Urinary bladder (tissue), 4 donors: ENCODE results near the gene ENKUR. TPM values are rescaled to one million over a fixed set of nuclear protein-coding genes. Genes with fewer than 3 reads are reported as not detected.
"Not testable (repeated sequence)": the region's sequence is repeated elsewhere in the genome, so short reads cannot be mapped to it uniquely, and the experiment has no call there.

Source experiments
- DNase-seq: peaks from one replicate; pipeline ENCODE4 v3.0.0-alpha.2; 2015; ENCODE audit errors: extremely low spot score
- H3K27ac ChIP-seq: one replicate; pipeline ENCODE4 v1.5.1; 2013; ENCODE audit warnings: low read depth, mild to moderate bottlenecking, moderate library complexity
- H3K36me3 ChIP-seq: one replicate; pipeline ENCODE4 v1.6.1; 2013; ENCODE audit warnings: mild to moderate bottlenecking, moderate library complexity; ENCODE audit not compliant: insufficient read depth
- H3K4me1 ChIP-seq: one replicate; pipeline ENCODE4 v1.6.1; 2013; ENCODE audit warnings: mild to moderate bottlenecking, moderate library complexity; ENCODE audit not compliant: insufficient read depth
- H3K4me3 ChIP-seq: one replicate; pipeline ENCODE4 v1.5.1; 2013; ENCODE audit warnings: low read depth, low read length
- WGBS: extraction: QIAGEN DNeasy Blood & Tissue Kit; methylation state at CpG from one replicate; pipeline ENCODE4 v1.1.7; 2013; 5-methylcytosine and 5-hydroxymethylcytosine counted together
- polyA plus RNA-seq: library from polyadenylated mRNA; stranded (reverse); fragments of 200-250 nt; gene quantifications from one replicate; pipeline ENCODE4 v1.2.3, GENCODE V29; 2013
- total RNA-seq: library from RNA; depleted of rRNA; stranded (reverse); fragments of >200 nt; gene quantifications from one replicate; pipeline ENCODE4 v1.2.3, GENCODE V29; 2014
- donor health status: healthy with polysubstance abuse.
- donor health status: healthy.

ENKUR gene
- total and polyA plus RNA-seq, 2 donors: 0.03 to 0.95 TPM

DNA sequence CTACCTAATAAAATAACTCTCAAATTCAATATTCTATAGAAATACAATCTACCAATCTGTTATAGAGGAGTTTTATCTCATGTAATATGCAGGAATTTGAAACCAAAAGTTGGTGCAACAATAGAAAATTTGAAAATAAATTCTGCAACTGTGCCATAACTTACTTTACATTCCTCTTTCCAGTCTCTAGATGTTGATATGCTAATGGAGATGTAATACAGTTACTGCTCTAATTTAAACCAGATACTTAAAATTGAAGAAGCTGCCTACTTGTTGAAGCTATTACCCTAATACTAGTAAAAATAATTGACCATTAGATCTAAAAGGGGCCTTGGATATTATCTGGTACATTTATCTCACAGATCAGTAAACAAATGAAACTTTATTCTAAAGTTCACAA lies 1.4 kb downstream of the ENKUR start:
- Histone ChIP-seq H3K4me3 (no peak overlapping the region), H3K27ac (no peak overlapping the region), H3K36me3 (no peaks in the 10 kb centered on the region), H3K4me1 (no peaks in the 10 kb centered on the region)
- no peak for DNase-seq

DNA sequence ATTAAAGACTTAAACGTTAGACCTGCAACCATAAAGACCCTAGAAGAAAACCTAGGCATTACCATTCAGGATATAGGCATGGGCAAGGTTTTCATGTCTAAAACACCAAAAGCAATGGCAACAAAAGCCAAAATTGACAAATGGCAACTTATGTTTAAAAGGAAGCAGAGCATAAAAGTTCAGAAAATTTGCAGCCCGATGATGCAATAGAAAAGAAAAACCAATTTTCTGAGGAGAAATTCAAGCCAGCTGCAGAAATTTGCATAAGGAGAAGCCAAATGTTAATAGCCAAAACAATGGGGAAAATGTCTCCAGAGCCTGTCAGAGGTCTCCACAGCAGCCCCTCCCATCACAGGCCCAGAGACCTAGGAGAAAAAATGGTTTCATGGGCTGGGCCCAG lies 4.4 kb downstream of the ENKUR start:
- WGBS: 89% methylated on average over 2 of the region's 2 CpGs
- not testable (repeated sequence) for H3K36me3 ChIP-seq, DNase-seq, H3K4me3 ChIP-seq, H3K4me1 ChIP-seq, H3K27ac ChIP-seq

DNA sequence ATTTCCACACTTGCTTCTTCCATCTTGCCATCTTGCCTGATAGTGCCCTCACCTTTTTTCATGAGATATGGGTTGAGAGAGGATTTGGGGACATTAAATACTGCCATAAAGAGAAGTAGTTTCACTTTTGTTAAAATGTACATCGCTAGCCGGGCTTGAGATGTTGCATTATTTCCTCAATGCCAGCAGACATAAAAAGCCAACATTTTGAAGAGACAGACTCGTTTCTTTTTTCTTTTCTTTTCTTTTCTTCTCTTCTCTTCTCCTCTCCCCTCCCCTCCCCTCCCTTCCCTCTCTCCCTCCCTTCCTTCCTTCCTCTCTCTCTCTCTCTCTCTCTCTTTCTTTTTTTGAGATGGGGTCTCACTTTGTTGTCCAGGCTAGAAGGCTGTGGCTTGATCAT lies 17.9 kb downstream of the ENKUR start:
- H3K27ac ChIP-seq: no peak overlapping the region
- 91% methylated on average over 3 of the region's 3 CpGs for WGBS
- no peak for DNase-seq
- no peaks in the 10 kb centered on the region for H3K4me1 ChIP-seq
- no peak overlapping the region for H3K4me3 ChIP-seq
- H3K36me3 ChIP-seq: no peaks in the 10 kb centered on the region

DNA sequence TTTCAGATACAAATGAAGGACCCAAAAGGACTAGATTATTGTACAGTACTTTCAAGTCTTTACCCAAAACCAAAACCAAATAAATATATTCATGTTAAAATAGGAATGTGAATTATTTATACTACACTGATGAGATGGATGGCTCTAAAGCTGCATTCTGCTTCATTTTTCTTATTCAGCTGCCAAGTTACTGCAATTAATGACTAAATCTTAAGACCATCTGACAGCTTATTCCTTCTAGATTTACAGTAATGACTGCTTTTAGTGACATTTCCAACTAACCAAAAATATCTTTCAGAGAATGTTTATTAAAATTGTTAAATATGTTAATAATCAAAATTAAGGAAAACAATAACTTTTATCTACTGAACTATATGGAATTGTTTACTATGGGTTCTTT lies 20.9 kb downstream of the ENKUR start:
- Histone ChIP-seq H3K4me3 (no peak overlapping the region), H3K36me3 (no peaks in the 10 kb centered on the region), H3K27ac (no peak overlapping the region), H3K4me1 (no peaks in the 10 kb centered on the region)
- DNase-seq: no peak

DNA sequence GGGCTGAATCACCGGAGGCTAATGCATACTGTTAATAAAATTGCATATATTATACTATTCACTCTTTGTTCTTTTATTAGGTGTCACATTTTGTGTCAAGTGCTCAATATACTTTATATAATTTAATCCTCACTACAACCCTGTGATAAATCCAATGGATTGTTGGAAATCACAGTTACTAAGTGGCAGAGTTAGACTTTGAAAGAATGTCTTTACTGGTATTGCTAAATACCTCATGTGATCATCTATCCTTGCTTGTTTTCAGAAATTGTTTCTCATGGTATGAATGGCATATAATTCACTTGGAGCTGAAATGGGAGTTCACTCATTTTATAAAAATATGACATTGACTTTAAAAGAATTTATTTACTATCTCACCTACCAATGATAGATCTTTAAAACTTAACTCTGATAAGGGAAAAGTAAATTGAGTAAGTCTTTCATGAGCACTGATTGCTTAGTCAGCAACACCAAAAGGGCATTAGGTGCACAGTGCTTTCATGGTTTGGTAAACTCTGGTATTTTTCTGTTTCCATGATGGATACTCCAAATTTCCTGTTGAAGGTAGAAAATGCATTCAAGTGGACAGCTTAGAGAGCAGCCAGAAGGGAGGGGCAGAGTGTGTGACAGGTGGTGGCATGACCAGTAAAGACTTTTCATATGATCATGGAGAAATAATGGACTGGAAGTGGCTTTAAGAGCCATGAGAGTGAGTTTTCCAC lies 22.6 kb downstream of the ENKUR start:
- H3K36me3 ChIP-seq: no peaks in the 10 kb centered on the region
- no peak for DNase-seq

DNA sequence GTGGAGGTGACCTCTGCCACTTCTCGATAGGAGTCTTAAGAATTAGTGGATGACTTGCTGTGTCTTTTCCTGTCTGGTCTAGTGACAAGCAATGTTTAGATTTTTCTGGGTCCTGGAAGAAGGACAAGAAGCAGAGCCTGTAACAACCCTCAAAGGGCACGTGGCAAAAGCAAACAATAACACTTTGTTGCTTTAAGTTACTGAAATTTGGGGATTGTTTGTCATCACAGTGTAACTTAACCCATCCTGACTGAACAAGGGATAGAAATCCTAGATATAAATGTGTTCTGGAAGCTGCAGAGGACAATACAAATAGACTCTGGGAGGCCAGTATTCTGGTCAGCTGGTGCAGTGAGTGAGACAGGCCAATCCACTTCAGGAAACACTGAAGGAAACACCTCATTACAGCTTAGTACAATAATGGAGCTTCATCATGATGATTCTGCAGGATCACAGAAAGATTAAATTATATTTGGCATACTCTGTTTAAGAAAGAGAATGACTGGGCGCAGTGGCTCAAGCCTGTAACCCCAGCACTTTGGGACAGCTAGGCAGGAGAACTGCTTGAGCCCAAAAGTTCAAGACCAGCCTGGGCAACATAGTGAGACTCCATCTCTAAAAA lies 23.3 kb downstream of the ENKUR start:
- 87% methylated on average over 3 of the region's 3 CpGs for WGBS

More for the DNA sequence above, 22.6 kb downstream of the ENKUR start:
- Histone ChIP-seq H3K4me3 (no peak overlapping the region), H3K27ac (no peak overlapping the region), H3K4me1 (no peaks in the 10 kb centered on the region)
- 97% methylated on average over 1 of the region's 1 CpG for WGBS

DNA sequence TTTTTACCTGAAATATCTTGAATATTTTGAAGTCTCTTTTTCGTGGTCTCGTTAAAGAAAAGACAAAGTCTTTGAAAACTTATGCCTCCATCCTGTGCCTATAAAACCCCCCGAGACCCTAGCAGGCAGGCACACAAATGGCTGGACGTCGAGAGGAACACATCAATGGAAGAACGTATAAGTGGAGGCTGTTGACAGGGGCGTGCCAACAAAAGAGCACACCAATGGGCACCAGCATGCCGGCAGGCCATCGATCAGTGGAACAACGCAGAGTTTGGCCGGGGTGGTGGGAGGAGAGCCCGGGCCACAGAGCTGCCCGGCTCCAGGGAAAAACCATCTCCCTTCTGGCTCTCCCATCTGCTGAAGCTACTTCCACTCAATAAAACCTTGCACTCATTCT lies 24.7 kb downstream of the ENKUR start:
- Histone ChIP-seq H3K4me3 (no peak overlapping the region), H3K4me1 (no peaks in the 10 kb centered on the region), H3K27ac (no peak overlapping the region), H3K36me3 (no peaks in the 10 kb centered on the region)
- WGBS: 92% methylated on average over 13 of the region's 13 CpGs
- no peak for DNase-seq

More for the DNA sequence above, 23.3 kb downstream of the ENKUR start:
- H3K4me3 ChIP-seq: no peak overlapping the region
- no peak for DNase-seq
- H3K27ac ChIP-seq: no peak overlapping the region
- H3K36me3 ChIP-seq: no peaks in the 10 kb centered on the region
- H3K4me1 ChIP-seq: no peaks in the 10 kb centered on the region

DNA sequence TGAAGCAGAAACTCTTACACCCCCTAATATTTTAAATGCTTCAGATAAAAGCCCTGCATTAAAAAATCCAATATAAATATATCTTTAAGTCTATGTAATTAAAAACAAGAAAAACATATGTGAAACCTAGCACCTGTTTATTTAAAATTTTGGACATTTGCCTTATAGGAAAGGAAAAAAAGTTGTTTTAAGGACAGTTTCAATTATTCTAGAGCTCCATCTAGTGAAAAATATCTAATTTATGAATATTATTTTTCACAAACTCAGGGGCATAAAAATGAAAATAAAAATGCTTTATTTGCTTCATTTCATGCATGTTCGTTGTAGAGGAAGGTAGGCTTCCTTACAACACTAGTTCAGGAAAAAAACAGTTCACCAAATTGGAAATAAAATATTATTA lies 26.1 kb downstream of the ENKUR start:
- WGBS: 22% methylated on average over 1 of the region's 1 CpG
- Histone ChIP-seq H3K27ac (no peak overlapping the region), H3K4me3 (no peak overlapping the region), H3K36me3 (no peaks in the 10 kb centered on the region), H3K4me1 (no peaks in the 10 kb centered on the region)
- no peak for DNase-seq

DNA sequence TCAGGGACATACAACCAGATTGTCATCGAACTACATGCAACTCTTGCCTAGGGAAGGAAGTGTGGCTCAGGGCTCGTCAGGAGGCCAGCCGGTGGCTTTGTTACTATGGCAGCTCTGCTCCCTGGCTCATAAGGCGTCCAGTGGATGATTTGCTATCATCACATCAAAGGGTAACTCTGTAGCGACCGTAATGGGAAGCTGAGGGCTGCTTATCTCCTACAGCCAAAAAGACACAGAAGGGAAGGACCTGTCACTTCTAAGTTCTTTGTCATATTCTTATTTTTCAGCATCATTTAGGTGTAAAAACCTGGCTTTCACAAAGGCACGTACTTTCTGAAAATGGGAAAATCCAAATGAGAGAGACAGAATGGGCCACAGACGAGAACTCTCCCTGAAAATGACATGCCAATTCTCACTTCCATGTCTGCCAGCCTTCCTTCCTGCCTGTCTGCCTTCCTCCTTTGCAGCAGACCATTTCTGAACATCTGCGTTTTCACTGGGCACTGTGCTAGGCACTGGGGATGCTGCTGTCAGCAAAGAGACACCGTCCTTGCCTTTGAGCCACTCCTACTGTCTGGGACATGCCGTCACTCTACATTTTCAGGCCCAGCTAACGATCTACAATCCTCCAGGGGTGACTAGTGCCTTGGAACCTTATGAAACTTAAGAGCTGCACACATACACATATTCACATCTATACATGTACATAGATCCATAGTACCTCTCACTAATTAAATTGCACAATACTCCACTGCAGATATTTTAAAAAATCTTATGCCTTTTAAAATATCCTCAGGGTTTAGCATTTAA lies 26.9 kb downstream of the ENKUR start:
- H3K27ac ChIP-seq: no peak overlapping the region
- DNase-seq: no peak
- no peaks in the 10 kb centered on the region for H3K4me1 ChIP-seq
- WGBS: 77% methylated on average over 12 of the region's 12 CpGs
- H3K4me3 ChIP-seq: no peak overlapping the region
- no peaks in the 10 kb centered on the region for H3K36me3 ChIP-seq

DNA sequence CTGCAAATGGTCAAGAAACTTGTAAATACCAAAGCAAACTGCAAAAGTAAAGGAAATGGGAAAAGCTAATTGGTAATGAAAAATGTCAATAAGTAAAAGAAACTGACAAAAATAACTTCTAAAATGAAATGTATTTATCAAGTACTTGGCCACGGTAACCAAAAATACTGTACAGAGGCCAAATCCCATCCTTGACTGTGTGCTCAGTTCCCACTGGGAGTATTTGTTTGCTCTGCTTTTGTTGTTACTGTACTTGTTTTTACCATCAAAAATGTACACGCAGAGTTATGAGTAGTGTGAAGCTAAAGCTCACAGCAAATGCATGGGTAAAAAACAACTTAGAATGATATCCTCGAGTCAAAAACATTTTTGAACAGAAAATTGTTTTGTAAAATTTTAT lies 31.1 kb downstream of the ENKUR start:
- DNase-seq: no peak
- no peaks in the 10 kb centered on the region for H3K36me3 ChIP-seq
- H3K27ac ChIP-seq: no peak overlapping the region
- 53% methylated on average over 3 of the region's 3 CpGs for WGBS
- no peaks in the 10 kb centered on the region for H3K4me1 ChIP-seq
- H3K4me3 ChIP-seq: no peak overlapping the region

DNA sequence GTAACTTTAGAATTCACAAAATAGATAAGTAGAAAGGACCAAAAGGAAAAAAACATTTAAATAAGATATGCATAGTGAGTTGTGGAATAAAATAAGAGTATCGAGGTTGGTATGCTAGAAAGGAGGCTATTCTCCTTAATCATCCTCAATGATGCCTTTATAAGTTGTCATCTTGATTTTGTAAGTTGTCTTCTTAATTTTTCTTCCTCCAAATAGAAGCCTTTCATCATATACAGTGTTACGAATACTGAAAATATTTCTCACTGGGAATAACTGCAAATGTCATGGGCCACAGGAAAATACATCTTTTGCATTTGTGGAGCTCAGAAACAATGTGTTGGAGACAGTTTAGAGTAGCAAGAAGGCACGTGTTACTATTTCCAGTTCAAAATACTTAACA lies 32.0 kb downstream of the ENKUR start:
- H3K4me3 ChIP-seq: no peak overlapping the region
- H3K27ac ChIP-seq: no peak overlapping the region
- H3K4me1 ChIP-seq: no peaks in the 10 kb centered on the region
- no peaks in the 10 kb centered on the region for H3K36me3 ChIP-seq
- no peak for DNase-seq
- 70% methylated on average over 3 of the region's 3 CpGs for WGBS

DNA sequence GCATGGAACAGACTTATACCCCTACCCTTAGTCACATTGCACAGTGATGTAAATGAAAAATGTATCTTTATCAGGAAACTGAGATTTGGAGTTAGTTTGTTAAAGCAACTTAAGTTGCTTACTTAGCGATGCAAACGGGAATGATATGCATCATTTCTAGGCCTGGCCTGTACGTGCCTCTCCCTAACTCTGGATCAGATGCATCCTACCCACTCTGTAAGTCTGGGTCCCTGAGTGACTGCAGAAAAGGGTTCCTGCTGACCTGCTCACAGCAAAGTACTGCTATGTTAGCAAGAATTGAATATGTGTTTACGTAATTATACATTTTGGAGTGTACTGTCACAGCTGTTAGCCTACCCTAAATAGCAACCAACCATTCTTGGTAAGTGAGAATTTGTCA lies 32.8 kb downstream of the ENKUR start:
- 92% methylated on average over 4 of the region's 4 CpGs for WGBS

DNA sequence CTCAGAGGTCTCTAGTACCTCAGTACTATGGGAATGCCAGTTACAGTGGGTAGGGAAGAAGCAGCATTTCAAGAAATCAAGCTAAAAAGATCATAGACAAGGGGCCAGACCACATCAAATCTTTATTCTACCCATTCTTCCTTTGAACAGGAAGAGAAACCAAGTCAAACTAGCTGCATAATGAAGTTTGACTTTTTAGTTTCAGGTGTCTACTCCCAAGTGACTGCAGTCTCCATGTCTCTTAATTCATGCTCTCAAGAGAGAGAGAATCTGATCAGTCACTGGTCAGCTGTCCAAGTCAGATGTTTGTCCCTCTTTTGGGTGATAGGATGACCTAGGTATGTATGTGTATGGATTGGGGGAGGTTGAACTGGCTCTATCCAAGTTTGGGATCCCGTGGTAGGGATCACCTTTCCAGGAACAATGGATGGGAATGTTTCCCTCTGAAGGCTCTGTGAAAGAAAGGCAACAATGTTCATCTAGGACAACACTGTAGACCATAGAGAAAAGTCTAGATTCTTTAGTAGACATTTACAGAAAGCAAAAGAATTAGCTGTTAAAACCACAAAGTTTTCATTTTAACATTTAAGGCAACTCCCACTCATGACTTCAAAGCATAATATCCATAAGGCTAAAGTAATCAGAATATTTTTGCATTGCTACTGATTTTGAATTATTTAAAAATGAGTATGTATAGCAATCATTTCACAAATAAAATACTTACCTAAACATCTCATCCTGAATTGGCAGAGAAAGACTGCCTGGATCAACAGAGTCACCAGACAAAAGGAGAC lies 33.4 kb downstream of the ENKUR start:
- H3K36me3 ChIP-seq: no peaks in the 10 kb centered on the region
- H3K4me3 ChIP-seq: no peak overlapping the region
- no peak for DNase-seq
- no peaks in the 10 kb centered on the region for H3K4me1 ChIP-seq
- H3K27ac ChIP-seq: no peak overlapping the region
- WGBS: 84% methylated on average over 1 of the region's 1 CpG

More for the DNA sequence above, 32.8 kb downstream of the ENKUR start:
- Histone ChIP-seq H3K4me1 (no peaks in the 10 kb centered on the region), H3K36me3 (no peaks in the 10 kb centered on the region), H3K27ac (no peak overlapping the region), H3K4me3 (no peak overlapping the region)
- no peak for DNase-seq
